Hepatocyte (in vitro differentiated cells): ENCODE measurements around the gene CMTM5. TPM values are rescaled to one million over a fixed set of nuclear protein-coding genes. Genes with fewer than 3 reads are reported as not detected.

Source experiments
- DNase-seq: peaks from one replicate; pipeline ENCODE4 v3.0.0-alpha.2; 2016; ENCODE audit warnings: low spot score
- H2AFZ ChIP-seq: fragments of 200-600 bp; sonication (generic); 2 replicates; pipeline ENCODE4 v1.6.0; 2016; ENCODE audit warnings: antibody characterized with exemption, mild to moderate bottlenecking
- H3K27ac ChIP-seq: fragments of 200-600 bp; sonication (generic); 2 replicates; pipeline ENCODE4 v1.5.1; 2016; ENCODE audit warnings: mild to moderate bottlenecking
- H3K27me3 ChIP-seq: fragments of 200-600 bp; sonication (generic); 2 replicates; pipeline ENCODE4 v1.6.1; 2016
- H3K36me3 ChIP-seq: fragments of 200-600 bp; sonication (generic); replicated peaks from 2 replicates; pipeline ENCODE4 v1.5.1; 2016; ENCODE audit warnings: low read depth; ENCODE audit not compliant: insufficient read depth
- H3K4me1 ChIP-seq: fragments of 200-600 bp; sonication (generic); 2 replicates; pipeline ENCODE4 v1.5.1; 2016; ENCODE audit warnings: mild to moderate bottlenecking, moderate library complexity; ENCODE audit not compliant: insufficient read depth
- H3K4me2 ChIP-seq: fragments of 200-600 bp; sonication (generic); 2 replicates; pipeline ENCODE4 v1.6.0; 2016
- H3K4me3 ChIP-seq: fragments of 200-600 bp; sonication (generic); 2 replicates; pipeline ENCODE4 v1.5.1; 2016; ENCODE audit warnings: mild to moderate bottlenecking
- H3K79me2 ChIP-seq: fragments of 200-600 bp; sonication (generic); 2 replicates; pipeline ENCODE4 v1.6.0; 2017; ENCODE audit warnings: mild to moderate bottlenecking
- H3K9me2 ChIP-seq: fragments of 200-600 bp; sonication (generic); replicated peaks from 2 replicates; pipeline ENCODE4 v1.6.0; 2017; ENCODE audit warnings: mild to moderate bottlenecking; ENCODE audit not compliant: insufficient read depth
- H3K9me3 ChIP-seq: fragments of 200-600 bp; sonication (generic); 2 replicates; pipeline ENCODE4 v1.5.1; 2016; ENCODE audit warnings: low read depth, mild to moderate bottlenecking
- H4K20me1 ChIP-seq: fragments of 200-600 bp; sonication (generic); 2 replicates; pipeline ENCODE4 v1.6.0; 2016; ENCODE audit warnings: mild to moderate bottlenecking; ENCODE audit not compliant: insufficient read depth, poor library complexity, severe bottlenecking
- EZH2 ChIP-seq: fragments of 200-600 bp; sonication (generic); IDR thresholded peaks from 2 replicates; pipeline ENCODE4 v1.6.1; 2016; ENCODE audit warnings: antibody characterized with exemption, mild to moderate bottlenecking, borderline replicate concordance
- EZH2phosphoT487 ChIP-seq: fragments of 200-600 bp; sonication (generic); IDR thresholded peaks from one replicate; pipeline ENCODE4 v1.6.1; 2018; ENCODE audit warnings: antibody characterized with exemption, mild to moderate bottlenecking, low read depth, moderate library complexity; ENCODE audit not compliant: unreplicated experiment, severe bottlenecking
- WGBS: methylation state at CpG from one replicate; pipeline ENCODE4 v1.1.6; 2016; ENCODE audit warnings: low lambda C conversion rate; ENCODE audit errors: missing lambda C conversion rate; 5-methylcytosine and 5-hydroxymethylcytosine counted together
- polyA plus RNA-seq: library from polyadenylated mRNA; unstranded; fragments of >200 nt; fragmentation: Nextera tagmentation; extraction: Ambion mirVana; gene quantifications from 2 replicates; pipeline ENCODE4 v1.2.1, GENCODE V29; 2016
- total RNA-seq: library from RNA; depleted of rRNA; stranded (reverse); fragments of >200 nt; gene quantifications from 2 replicates; pipeline ENCODE4 v1.2.3, GENCODE V29; 2014
- TF ChIP-seq, protein P1 (sequence below): fragments of 200-600 bp; sonication (generic); IDR thresholded peaks from 2 replicates; pipeline ENCODE4 v1.5.1; 2016; ENCODE audit warnings: antibody characterized with exemption, mild to moderate bottlenecking; ENCODE audit not compliant: poor library complexity

Gene CMTM5
- total and polyA plus RNA-seq, 2 experiments from 2014 or later: 0.28 TPM; not detected in 1

DNA sequence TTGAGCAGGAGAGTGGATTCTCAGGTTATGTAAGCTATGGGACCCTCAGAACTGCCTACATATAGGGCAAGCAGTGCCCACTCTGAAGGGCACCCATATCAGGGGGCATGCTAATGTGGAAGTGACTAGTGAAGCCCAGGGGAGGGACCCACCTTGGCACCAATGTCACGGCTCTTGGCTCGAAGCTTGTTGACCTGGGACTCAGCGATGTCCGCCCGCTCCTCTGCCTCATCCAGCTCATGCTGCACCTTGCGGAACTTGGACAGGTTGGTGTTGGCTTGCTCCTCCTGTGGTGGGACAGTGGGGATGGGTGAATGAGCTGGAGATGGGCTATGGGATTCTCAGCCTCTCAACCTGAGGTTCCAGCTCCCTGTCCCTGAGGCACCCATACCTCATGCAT lies 5.4 kb downstream of the CMTM5 start:
- no peaks in the 10 kb centered on the region for H3K9me2 ChIP-seq
- no peaks in the 10 kb centered on the region for H3K9me3 ChIP-seq
- no peak overlapping the region for H3K4me3 ChIP-seq
- H3K4me1 ChIP-seq: no peaks in the 10 kb centered on the region
- H3K4me2 ChIP-seq: no peak overlapping the region
- no peaks in the 10 kb centered on the region for H3K36me3 ChIP-seq
- no peaks in the 10 kb centered on the region for H4K20me1 ChIP-seq
- no peaks in the 10 kb centered on the region for H3K27me3 ChIP-seq
- H2AFZ ChIP-seq: no peak overlapping the region
- no peak for DNase-seq
- WGBS: 98% methylated on average over 6 of the region's 6 CpGs
- H3K27ac ChIP-seq: no peak overlapping the region
- H3K79me2 ChIP-seq: no peaks in the 10 kb centered on the region
- TF ChIP-seq EZH2: no peak
- no peak for TF ChIP-seq EZH2phosphoT487
- TF ChIP-seq, protein P1, sequence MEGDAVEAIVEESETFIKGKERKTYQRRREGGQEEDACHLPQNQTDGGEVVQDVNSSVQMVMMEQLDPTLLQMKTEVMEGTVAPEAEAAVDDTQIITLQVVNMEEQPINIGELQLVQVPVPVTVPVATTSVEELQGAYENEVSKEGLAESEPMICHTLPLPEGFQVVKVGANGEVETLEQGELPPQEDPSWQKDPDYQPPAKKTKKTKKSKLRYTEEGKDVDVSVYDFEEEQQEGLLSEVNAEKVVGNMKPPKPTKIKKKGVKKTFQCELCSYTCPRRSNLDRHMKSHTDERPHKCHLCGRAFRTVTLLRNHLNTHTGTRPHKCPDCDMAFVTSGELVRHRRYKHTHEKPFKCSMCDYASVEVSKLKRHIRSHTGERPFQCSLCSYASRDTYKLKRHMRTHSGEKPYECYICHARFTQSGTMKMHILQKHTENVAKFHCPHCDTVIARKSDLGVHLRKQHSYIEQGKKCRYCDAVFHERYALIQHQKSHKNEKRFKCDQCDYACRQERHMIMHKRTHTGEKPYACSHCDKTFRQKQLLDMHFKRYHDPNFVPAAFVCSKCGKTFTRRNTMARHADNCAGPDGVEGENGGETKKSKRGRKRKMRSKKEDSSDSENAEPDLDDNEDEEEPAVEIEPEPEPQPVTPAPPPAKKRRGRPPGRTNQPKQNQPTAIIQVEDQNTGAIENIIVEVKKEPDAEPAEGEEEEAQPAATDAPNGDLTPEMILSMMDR: no peak

DNA sequence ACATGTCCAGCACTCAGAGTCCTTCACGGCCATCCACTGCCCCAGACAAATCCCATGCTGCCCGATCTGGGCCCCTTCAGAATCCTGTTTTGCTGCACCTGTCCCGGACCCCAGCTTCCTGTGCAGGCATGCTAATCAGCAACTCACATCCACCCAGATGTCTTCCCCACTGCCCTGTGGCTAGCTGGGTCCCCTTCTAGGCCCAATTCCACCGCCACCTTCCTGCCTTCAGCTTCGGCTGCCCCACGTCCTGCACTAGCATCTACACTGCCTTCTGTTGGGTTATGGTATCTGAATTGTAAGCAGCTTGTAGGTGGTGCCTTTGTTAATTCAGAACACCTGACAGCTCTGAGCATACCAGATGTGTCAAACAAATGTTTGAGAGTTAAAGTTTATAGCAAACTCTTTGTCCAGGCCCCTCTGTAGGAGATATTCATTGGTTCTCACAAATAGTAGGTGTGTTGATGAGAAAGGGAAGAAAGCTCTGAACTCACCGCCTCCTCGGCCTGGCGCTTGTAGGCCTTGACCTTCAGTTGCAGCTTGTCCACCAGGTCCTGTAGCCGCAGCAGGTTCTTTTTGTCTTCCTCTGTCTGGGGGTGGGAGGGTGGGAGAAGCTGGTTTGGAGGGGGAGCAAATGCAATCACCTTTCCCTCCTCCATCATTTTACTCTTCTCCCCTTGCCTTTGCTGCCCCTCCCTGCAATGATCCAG lies 6.0 kb downstream of the CMTM5 start:
- H3K9me2 ChIP-seq: no peaks in the 10 kb centered on the region
- no peaks in the 10 kb centered on the region for H3K4me1 ChIP-seq
- 85% methylated on average over 10 of the region's 10 CpGs for WGBS
- H3K9me3 ChIP-seq: no peaks in the 10 kb centered on the region
- H3K27me3 ChIP-seq: no peaks in the 10 kb centered on the region
- no peak overlapping the region for H3K27ac ChIP-seq
- H3K79me2 ChIP-seq: no peaks in the 10 kb centered on the region
- no peaks in the 10 kb centered on the region for H4K20me1 ChIP-seq
- H3K4me3 ChIP-seq: no peak overlapping the region
- H3K36me3 ChIP-seq: no peaks in the 10 kb centered on the region
- TF ChIP-seq, protein P1: no peak
- TF ChIP-seq EZH2phosphoT487 (no peak), EZH2 (no peak)
- DNase-seq: no peak
- H3K4me2 ChIP-seq: no peak overlapping the region
- H2AFZ ChIP-seq: no peak overlapping the region

DNA sequence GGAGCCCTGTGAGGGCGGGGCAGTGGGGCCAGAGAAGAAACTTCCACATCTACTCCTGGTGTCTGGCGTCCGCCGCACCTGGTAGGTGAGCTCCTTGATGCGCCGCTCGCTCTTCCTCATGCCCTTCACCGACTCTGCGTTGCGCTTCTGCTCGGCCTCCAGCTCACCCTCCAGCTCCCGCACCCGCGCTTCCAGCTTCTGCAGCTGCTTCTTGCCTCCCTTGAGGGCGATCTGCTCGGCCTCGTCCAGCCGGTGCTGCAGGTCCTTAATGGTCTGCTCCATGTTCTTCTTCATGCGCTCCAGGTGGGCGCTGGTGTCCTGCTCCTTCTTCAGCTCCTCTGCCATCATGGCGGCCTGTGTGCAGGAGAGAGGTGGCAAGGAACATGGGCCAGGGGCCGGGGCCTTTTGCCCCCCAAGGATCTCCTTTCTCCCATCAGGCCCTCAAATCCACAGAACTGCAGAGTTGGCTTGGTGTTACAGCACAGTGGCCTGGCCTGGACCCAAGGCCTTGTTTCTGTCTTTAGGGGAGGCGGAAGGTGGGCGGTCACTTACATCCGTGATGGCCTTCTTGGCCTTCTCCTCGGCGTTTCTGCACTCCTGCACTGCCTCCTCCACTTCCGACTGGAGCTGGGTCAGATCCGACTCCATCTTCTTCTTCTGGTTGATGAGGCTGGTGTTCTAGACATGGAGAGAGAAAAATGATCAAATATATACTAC lies 7.7 kb downstream of the CMTM5 start:
- no peaks in the 10 kb centered on the region for H3K4me1 ChIP-seq
- H3K9me2 ChIP-seq: no peaks in the 10 kb centered on the region
- TF ChIP-seq, protein P1: no peak
- TF ChIP-seq EZH2phosphoT487 (no peak), EZH2 (no peak)
- H3K9me3 ChIP-seq: no peaks in the 10 kb centered on the region
- no peaks in the 10 kb centered on the region for H4K20me1 ChIP-seq
- no peaks in the 10 kb centered on the region for H3K36me3 ChIP-seq
- no peaks in the 10 kb centered on the region for H3K27me3 ChIP-seq
- DNase-seq: no peak
- no peak overlapping the region for H2AFZ ChIP-seq
- H3K79me2 ChIP-seq: no peaks in the 10 kb centered on the region
- no peak overlapping the region for H3K27ac ChIP-seq
- no peak overlapping the region for H3K4me2 ChIP-seq
- 95% methylated on average over 28 of the region's 29 CpGs for WGBS
- no peak overlapping the region for H3K4me3 ChIP-seq
